GM19372 (cell line): ENCODE data around the gene ZNF35.

ENCODE experiments used
- ATAC-seq: cut with Tn5 transposase; IDR thresholded peaks from one replicate; pipeline ENCODE4 v1.9.1; 2021; ENCODE audit warnings: mild to moderate bottlenecking, low read depth, moderate library complexity; ENCODE audit not compliant: unreplicated experiment

Gene ZNF35

DNA sequence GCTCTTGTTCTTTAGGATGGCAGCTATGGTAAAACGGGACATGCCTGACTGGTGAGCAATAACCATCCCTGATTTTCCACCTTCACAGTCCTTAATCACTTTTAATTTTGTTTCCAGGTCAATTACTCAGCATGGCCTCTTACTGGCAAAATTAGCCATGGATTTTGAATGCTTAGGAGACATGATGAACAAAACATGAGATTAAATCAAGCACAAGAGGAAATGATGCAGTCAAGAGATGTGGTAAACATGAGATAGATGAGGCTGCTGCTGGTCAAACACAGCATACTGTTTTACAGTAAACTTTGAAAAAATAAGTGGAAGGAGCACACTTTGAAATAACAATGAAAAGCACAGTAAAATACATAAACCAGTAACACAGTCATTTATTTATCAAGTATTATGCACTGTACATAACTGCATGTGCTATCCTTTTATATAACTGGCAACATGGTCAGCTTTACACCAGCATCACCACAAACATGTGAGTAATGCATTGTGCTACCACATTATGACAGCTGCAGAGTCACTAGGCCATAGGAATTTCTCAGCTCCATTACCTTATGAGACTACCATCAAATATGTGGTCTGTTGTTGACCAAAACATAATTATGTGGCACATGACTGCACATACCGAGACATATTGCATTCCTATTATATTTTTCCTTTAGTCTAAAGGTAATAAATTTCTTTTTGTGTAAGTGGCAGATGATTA, 33.8 kb downstream of the ZNF35 start:
- no peak for ATAC-seq

DNA sequence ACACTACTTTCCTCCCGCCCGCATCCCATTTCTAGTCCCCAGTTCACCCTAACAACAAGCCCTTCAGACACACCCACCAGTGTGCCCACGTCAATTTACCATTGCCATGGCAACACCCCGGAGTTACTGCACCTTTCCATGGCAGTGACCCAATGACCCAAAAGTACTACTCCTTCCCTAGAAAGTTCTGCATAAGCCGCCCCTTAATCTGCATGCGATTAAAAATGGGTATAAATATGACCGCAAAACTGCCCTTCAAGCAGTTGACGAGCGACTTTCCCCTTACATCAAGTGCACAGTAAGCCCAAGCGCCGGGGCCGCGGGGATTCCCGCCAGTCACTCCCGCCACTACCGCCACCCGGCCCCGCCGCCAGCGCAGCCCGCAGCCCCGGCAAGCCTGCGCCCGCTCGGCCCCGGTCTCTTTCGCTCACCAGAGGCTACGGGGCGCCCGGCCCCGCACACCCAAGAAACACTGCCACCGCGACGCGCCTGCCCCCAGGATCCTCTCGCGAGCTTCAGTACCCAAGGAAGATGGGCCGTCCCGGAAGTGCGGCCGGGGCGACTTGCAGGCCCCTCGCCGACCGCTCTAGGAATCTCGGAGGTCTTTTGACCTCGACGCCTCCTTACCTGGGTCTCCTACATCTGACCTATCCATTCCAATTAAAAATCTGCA, 36.7 kb downstream of the ZNF35 start:
- ATAC-seq = peak; percentile 82

DNA sequence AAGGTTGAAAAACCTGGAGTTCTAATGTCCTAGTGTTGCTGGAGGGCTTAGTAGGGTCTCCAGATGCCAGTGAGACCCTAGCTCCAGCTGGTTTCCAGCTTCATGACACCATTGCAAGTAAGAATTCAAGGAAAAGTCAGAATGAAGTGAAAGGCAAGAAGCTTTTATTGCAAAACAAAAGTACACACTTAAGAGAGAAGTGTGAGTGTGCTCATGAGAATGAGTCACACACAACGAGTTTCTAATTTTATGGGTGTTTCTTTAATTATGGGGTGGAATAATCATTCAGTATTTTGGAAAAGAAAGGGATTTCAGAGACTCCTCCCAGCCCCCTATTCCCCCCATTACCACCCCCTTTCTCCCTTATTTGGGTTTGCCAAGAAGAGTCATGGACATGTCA, 39.4 kb downstream of the ZNF35 start:
- no peak for ATAC-seq
